Neural crest cell (in vitro differentiated cells): ENCODE results near the gene SMTNL2. TPM values are rescaled to one million over a fixed set of nuclear protein-coding genes. Genes with fewer than 3 reads are reported as not detected.
A peak's percentile ranks its signal among the peaks of the same experiment; 100 is the strongest.

Source experiments
- DNase-seq: peaks from one replicate; pipeline ENCODE4 v3.0.0; 2021; ENCODE audit warnings: low read depth, mixed read lengths, low spot score
- H3K27ac Mint-ChIP-seq: one replicate; pipeline ENCODE4 v1.8.0; 2021; ENCODE audit warnings: mild to moderate bottlenecking, mixed read lengths; ENCODE audit not compliant: unreplicated experiment
- H3K27me3 Mint-ChIP-seq: 2 replicates; pipeline ENCODE4 v1.8.0; 2021; ENCODE audit warnings: low read depth, mild to moderate bottlenecking, mixed read lengths
- H3K36me3 Mint-ChIP-seq: 2 replicates; pipeline ENCODE4 v1.8.0; 2021; ENCODE audit warnings: low read depth, mild to moderate bottlenecking, mixed read lengths
- H3K4me1 Mint-ChIP-seq: 2 replicates; pipeline ENCODE4 v1.8.0; 2021; ENCODE audit warnings: mixed read lengths
- H3K4me3 Mint-ChIP-seq: one replicate; pipeline ENCODE4 v1.8.0; 2021; ENCODE audit warnings: mild to moderate bottlenecking, mixed read lengths
- H3K9me3 Mint-ChIP-seq: 2 replicates; pipeline ENCODE4 v1.8.0; 2021; ENCODE audit warnings: mixed read lengths
- total RNA-seq: library from RNA; stranded (reverse); gene quantifications from 2 replicates; pipeline ENCODE4 v1.2.1, GENCODE V29; 2021
- TF ChIP-seq, protein P1 (sequence below): fragments of 200-600 bp; sonication (generic); conservative IDR thresholded peaks from 2 replicates; pipeline ENCODE4 v1.5.0; 2021; ENCODE audit warnings: antibody characterized with exemption, mild to moderate bottlenecking

Gene SMTNL2
- total RNA-seq, 1 donor from 2014 or later = 1.1 TPM

GRCh38 chr17:4560837-4561256 is 23.5 kb upstream of the SMTNL2 start:
- H3K9me3 Mint-ChIP-seq = no peaks in the 10 kb centered on the region
- peak overlapping the region; percentile 26 for H3K4me3 Mint-ChIP-seq
- H3K27me3 Mint-ChIP-seq = peaks cover 16% of the 10 kb centered on the region
- no peak overlapping the region for H3K27ac Mint-ChIP-seq
- no peak for DNase-seq
- no peaks in the 10 kb centered on the region for H3K36me3 Mint-ChIP-seq
- TF ChIP-seq, protein P1, sequence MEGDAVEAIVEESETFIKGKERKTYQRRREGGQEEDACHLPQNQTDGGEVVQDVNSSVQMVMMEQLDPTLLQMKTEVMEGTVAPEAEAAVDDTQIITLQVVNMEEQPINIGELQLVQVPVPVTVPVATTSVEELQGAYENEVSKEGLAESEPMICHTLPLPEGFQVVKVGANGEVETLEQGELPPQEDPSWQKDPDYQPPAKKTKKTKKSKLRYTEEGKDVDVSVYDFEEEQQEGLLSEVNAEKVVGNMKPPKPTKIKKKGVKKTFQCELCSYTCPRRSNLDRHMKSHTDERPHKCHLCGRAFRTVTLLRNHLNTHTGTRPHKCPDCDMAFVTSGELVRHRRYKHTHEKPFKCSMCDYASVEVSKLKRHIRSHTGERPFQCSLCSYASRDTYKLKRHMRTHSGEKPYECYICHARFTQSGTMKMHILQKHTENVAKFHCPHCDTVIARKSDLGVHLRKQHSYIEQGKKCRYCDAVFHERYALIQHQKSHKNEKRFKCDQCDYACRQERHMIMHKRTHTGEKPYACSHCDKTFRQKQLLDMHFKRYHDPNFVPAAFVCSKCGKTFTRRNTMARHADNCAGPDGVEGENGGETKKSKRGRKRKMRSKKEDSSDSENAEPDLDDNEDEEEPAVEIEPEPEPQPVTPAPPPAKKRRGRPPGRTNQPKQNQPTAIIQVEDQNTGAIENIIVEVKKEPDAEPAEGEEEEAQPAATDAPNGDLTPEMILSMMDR = no peak
- peaks cover 15% of the 10 kb centered on the region for H3K4me1 Mint-ChIP-seq

DNA sequence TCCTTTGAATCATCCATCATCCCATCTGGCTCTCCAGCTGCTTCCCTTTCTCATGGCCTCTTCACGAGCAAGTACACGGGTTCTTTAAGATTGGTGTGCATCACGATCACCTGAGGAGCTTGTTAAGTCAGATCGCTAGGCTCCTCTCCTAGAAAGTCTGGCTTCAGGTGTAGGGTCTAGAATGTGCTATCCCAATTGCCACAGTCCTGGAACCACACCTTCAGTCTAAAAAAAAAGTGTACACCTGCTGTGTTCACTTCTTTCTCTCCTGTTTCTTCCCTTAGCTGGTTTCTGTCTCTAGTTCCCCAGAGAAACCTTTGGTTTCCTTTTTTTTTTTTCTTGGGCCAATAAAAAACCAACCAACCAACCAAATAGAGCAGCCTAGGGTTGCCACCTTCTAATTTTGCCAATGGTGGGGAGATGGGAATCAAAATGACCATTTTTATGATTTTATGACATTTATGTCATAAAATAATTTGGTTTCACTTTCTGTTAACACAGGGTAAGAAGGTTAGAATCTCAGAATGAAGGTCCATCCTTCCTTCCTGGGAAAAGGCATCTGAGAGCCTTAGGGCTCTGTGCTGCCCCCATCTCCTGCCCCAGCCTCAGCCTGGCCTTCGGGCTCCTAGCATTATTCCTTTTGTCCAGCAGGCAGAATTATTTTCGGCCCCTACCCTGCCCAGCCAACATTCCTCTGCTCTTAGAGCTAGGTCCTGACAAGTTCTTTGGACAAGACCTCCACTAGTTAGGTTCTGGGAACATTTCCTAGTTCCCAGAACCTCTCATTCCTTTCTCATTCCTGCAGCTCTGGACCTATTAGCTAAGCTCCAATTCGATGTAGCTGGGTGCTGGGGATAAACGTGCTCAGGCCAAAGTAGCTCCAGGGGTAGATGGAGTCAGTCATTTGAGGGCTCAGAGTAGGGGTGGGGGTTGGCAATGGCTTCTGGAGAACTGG is 22.0 kb upstream of the SMTNL2 start:
- Mint-ChIP-seq H3K27ac (no peak overlapping the region), H3K4me1 (peaks cover 13% of the 10 kb centered on the region), H3K4me3 (no peak overlapping the region), H3K27me3 (peaks cover 16% of the 10 kb centered on the region), H3K9me3 (no peaks in the 10 kb centered on the region), H3K36me3 (no peaks in the 10 kb centered on the region)
- TF ChIP-seq, protein P1 = no peak
- DNase-seq = no peak

GRCh38 chr17:4565209-4566141 is 18.9 kb upstream of the SMTNL2 start:
- Mint-ChIP-seq H3K4me3 (peak overlapping the region; percentile 23), H3K27ac (no peak overlapping the region), H3K4me1 (peaks cover 30% of the 10 kb centered on the region), H3K9me3 (no peaks in the 10 kb centered on the region), H3K36me3 (no peaks in the 10 kb centered on the region), H3K27me3 (peaks cover 16% of the 10 kb centered on the region)
- TF ChIP-seq, protein P1 = peak; percentile 83
- DNase-seq = peak; percentile 59

- peaks cover 30% of the 10 kb centered on the region for H3K4me1 Mint-ChIP-seq
- DNase-seq = peak; percentile 76
- H3K4me3 Mint-ChIP-seq = peak overlapping the region; percentile 7
- H3K36me3 Mint-ChIP-seq = no peaks in the 10 kb centered on the region
- H3K9me3 Mint-ChIP-seq = no peaks in the 10 kb centered on the region
- TF ChIP-seq, protein P1 = peak; percentile 82
- H3K27ac Mint-ChIP-seq = no peak overlapping the region
- H3K27me3 Mint-ChIP-seq = peaks cover 13% of the 10 kb centered on the region
Observed at GRCh38 chr17:4566785-4567184, 17.5 kb upstream of the SMTNL2 start.

DNA sequence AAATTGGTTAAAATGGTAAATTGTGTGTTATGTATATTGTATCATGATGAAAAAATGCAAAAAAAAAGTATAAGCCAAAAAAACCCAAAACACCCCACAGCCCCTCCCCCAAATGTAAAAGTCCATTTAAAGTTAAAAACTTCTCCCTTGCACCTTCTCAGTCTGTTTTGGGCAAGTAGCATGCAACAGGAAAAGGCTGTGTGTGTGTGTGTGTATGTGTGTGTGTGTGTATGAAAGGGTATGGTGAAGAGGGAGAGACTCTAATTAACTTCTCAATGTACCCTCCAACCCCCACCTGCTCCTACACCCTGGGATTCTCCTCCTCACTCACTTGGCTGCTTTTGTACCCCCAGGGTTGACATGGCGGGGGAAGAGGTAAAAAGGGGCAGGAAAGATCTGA is 14.7 kb upstream of the SMTNL2 start:
- no peak for DNase-seq
- Mint-ChIP-seq H3K27me3 (no peaks in the 10 kb centered on the region), H3K9me3 (no peaks in the 10 kb centered on the region), H3K27ac (no peak overlapping the region), H3K4me1 (peaks cover 34% of the 10 kb centered on the region), H3K4me3 (no peak overlapping the region), H3K36me3 (no peaks in the 10 kb centered on the region)
- TF ChIP-seq, protein P1 = no peak
